ENCODE results near the gene HSPE1. TPM values are rescaled to one million over a fixed set of nuclear protein-coding genes. Genes with fewer than 3 reads are reported as not detected.
"Not testable (repeated sequence)": the region's sequence is repeated elsewhere in the genome, so short reads cannot be mapped to it uniquely, and the experiment has no call there.

The HSPE1 gene
- total RNA-seq, 1 donor from 2014 or later, result 167 TPM

DNA sequence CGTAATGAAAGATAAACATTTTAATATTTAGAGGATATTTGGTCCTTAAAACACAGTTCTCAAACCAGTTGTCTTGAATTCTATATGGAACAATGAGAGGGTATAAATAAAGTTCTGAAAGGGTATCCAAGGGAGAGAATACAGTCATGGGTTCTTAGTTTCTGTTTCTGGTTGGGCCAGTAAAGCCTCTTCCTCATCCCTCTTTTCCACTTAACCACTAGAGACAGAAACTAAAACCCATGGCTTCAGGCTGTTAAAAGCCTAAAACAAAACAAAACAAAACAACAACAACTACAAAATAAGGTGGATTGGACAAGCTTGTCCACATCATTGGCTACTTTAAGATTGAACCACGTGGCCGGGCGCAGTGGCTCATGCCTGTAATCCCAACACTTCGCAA, 28.0 kb upstream of the HSPE1 start:
- H3K27me3 Mint-ChIP-seq, result no peaks in the 10 kb centered on the region
- TF ChIP-seq, protein P1, sequence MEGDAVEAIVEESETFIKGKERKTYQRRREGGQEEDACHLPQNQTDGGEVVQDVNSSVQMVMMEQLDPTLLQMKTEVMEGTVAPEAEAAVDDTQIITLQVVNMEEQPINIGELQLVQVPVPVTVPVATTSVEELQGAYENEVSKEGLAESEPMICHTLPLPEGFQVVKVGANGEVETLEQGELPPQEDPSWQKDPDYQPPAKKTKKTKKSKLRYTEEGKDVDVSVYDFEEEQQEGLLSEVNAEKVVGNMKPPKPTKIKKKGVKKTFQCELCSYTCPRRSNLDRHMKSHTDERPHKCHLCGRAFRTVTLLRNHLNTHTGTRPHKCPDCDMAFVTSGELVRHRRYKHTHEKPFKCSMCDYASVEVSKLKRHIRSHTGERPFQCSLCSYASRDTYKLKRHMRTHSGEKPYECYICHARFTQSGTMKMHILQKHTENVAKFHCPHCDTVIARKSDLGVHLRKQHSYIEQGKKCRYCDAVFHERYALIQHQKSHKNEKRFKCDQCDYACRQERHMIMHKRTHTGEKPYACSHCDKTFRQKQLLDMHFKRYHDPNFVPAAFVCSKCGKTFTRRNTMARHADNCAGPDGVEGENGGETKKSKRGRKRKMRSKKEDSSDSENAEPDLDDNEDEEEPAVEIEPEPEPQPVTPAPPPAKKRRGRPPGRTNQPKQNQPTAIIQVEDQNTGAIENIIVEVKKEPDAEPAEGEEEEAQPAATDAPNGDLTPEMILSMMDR (conservative IDR thresholded peaks at IDR 0.05), result no peak
- no peak overlapping the region for H3K27ac Mint-ChIP-seq
- H3K36me3 Mint-ChIP-seq, result peaks cover 4% of the 10 kb centered on the region
- no peak for DNase-seq (ENCODE audit: extremely low spot score, unreplicated experiment)
- no peak overlapping the region for H3K4me3 Mint-ChIP-seq
- H3K4me1 Mint-ChIP-seq (ENCODE audit: unreplicated experiment), result no peaks in the 10 kb centered on the region
- no peaks in the 10 kb centered on the region for H3K9me3 Mint-ChIP-seq

DNA sequence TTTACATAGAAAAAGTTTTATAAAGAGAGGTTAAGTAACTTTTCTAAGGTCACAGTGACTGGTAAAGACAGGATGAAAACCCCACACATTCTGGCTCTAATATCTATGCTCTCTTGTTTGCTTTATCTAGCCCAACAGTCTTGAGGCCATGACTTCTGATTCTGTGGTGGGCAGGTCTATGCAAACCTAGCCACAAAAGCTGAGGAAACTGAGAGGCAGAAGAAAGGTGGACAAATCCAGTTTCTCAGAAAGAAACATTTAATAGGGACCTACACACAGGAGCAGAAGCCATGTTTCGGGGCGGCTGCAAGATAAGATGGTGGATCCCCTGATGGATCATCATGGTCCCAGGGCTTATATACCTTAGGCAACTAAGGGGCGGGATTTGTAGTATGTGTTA, 22.4 kb upstream of the HSPE1 start:
- H3K9me3 Mint-ChIP-seq, result no peaks in the 10 kb centered on the region
- TF ChIP-seq, protein P1 (conservative IDR thresholded peaks at IDR 0.05), result no peak
- H3K36me3 Mint-ChIP-seq, result peaks cover 10% of the 10 kb centered on the region
- no peaks in the 10 kb centered on the region for H3K27me3 Mint-ChIP-seq
- H3K4me3 Mint-ChIP-seq, result no peak overlapping the region
- H3K4me1 Mint-ChIP-seq (ENCODE audit: unreplicated experiment), result no peaks in the 10 kb centered on the region
- H3K27ac Mint-ChIP-seq, result no peak overlapping the region
- DNase-seq (ENCODE audit: extremely low spot score, unreplicated experiment), result no peak

DNA sequence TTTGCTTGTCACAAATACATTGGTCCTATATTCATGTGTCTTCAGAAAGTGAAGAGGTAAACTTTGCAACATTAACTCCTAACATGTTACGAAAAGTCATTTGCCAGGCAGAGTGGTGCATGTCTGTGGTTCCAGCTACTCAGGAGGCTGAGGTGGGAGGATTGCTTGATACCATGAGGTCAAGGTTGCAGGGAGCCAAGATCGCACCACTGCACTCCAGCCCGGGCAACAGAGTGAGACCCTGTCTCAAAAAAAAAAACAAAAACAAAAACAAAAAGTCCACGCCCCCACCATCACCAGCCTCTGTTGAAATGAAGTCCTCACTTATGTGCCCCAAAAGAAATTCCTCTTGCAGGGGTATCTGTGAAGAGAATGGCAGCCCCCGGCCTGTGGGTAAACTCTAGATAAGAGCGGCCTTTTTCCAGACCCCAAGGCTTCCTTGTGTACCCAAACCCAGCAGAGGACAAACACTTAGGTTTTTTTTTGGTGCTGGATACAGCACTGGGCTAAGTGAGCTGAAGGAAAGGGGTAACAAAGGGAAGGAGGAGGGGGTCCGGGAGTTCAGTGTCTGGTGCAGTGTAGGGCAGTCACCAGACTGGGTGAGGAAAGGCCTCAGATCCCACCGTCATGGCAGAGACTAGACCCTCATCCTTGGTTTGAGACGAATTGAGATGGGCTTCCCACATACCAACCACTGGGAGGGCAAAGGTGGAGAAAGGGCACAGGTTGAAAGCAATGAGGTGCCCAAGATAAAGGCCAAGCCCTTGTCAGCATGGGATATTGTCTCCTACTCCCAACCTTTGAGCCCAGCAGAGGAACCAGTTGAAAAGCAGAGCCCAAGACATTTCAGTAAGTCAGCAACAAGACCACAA, 19.8 kb upstream of the HSPE1 start:
- DNase-seq (ENCODE audit: extremely low spot score, unreplicated experiment), result no peak
- TF ChIP-seq, protein P1 (conservative IDR thresholded peaks at IDR 0.05), result no peak
- no peaks in the 10 kb centered on the region for H3K9me3 Mint-ChIP-seq
- H3K36me3 Mint-ChIP-seq, result peaks cover 15% of the 10 kb centered on the region
- no peaks in the 10 kb centered on the region for H3K4me1 Mint-ChIP-seq (ENCODE audit: unreplicated experiment)
- no peak overlapping the region for H3K4me3 Mint-ChIP-seq
- no peaks in the 10 kb centered on the region for H3K27me3 Mint-ChIP-seq
- H3K27ac Mint-ChIP-seq, result no peak overlapping the region

DNA sequence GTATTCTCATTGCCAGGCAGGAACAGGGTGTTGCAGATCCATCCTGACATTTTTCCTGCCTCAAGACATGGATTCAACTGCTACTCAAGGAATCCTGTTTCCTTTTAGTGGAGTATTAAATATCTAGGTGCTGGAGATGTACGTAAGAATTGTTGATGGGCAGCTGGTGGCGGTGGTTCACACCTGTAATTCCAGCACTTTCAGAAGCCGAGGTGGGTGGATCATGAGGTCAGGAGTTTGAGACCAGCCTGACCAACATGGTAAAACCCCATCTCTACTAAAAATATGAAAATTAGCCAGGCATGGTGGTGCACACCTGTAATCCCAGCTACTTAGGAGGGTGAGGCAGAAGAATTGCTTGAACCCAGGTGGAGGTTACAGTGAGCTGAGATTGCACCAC, 15.9 kb upstream of the HSPE1 start:
- H3K27ac Mint-ChIP-seq; H3K4me3 Mint-ChIP-seq; H3K4me1 Mint-ChIP-seq (ENCODE audit: unreplicated experiment); DNase-seq (ENCODE audit: extremely low spot score, unreplicated experiment); H3K27me3 Mint-ChIP-seq; H3K9me3 Mint-ChIP-seq: not testable (repeated sequence)
- H3K36me3 Mint-ChIP-seq, result peaks cover 35% of the 10 kb centered on the region

DNA sequence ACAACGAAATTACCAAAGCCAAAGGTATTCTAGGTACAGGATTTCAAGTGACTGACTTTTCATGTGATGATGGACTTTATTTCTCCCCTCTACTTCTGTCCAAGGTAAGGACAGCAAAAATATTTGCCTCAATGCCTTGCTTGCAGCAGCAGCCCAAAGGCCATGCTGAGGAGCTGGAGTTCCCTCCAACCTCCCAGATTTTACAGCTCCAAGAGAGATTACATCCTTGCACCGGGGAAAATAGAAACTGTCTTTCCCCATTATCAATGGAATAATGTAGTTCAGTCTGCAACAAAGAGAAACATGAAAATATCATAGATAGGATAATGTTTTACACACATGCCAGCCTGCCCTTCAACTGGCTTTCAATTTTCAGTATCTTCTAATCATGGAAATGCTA, 14.0 kb upstream of the HSPE1 start:
- no peak for DNase-seq (ENCODE audit: extremely low spot score, unreplicated experiment)
- H3K27ac Mint-ChIP-seq, result no peak overlapping the region
- H3K9me3 Mint-ChIP-seq, result no peaks in the 10 kb centered on the region

DNA sequence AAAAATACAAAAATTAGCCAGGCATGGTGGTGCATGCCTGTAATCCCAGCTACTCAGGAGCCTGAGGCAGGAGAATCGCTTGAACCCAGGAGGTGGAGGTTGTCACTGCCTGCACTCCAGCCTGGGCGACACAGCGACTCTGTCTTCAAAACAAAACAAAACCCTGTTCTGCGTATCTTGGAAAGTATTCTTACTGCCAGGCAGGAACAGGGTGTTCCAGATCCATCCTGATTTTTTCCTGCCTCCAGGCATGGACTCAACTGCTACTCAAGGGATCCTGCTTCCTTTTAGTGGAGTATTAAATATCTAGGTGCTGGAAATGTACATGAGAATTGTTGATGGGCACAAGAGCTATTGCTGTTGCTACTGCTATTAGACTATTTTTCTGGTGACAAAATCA, 12.8 kb upstream of the HSPE1 start:
- H3K4me3 Mint-ChIP-seq, result no peak overlapping the region
- H3K27me3 Mint-ChIP-seq, result no peaks in the 10 kb centered on the region
- TF ChIP-seq, protein P1 (conservative IDR thresholded peaks at IDR 0.05), result no peak
- no peak for DNase-seq (ENCODE audit: extremely low spot score, unreplicated experiment)
- H3K36me3 Mint-ChIP-seq, result peaks cover 49% of the 10 kb centered on the region
- no peaks in the 10 kb centered on the region for H3K9me3 Mint-ChIP-seq
- no peaks in the 10 kb centered on the region for H3K4me1 Mint-ChIP-seq (ENCODE audit: unreplicated experiment)
- no peak overlapping the region for H3K27ac Mint-ChIP-seq

More for the DNA sequence above, 14.0 kb upstream of the HSPE1 start:
- Mint-ChIP-seq H3K4me3 (no peak overlapping the region), H3K36me3 (peaks cover 43% of the 10 kb centered on the region), H3K4me1 (ENCODE audit: unreplicated experiment) (no peaks in the 10 kb centered on the region), H3K27me3 (no peaks in the 10 kb centered on the region)
- TF ChIP-seq, protein P1 (conservative IDR thresholded peaks at IDR 0.05), result no peak

Measured in type B pancreatic cell (in vitro differentiated cells).